Fibroblast of mammary gland (primary cell): ENCODE results near the gene TMEM14B.
A peak's percentile ranks its signal among the peaks of the same experiment; 100 is the strongest.
"Not testable (repeated sequence)": the region's sequence is repeated elsewhere in the genome, so short reads cannot be mapped to it uniquely, and the experiment has no call there.

Experiments
- DNase-seq: peaks from one replicate; pipeline ENCODE4 v3.0.0-alpha.2; 2010; ENCODE audit warnings: low read depth
- H3K4me3 ChIP-seq: 2 replicates; pipeline ENCODE4 v1.5.1; 2011; ENCODE audit warnings: low read depth, mild to moderate bottlenecking, low read length, moderate library complexity; ENCODE audit not compliant: control insufficient read depth
- CTCF ChIP-seq: conservative IDR thresholded peaks from 2 replicates; pipeline ENCODE4 v1.5.1; 2011; ENCODE audit warnings: low read depth, low read length, inconsistent platforms; ENCODE audit not compliant: control insufficient read depth, insufficient read depth

The TMEM14B gene

GRCh38 chr6:10747251-10747972, at the start of gene TMEM14B:
Gene TMEM14B, plus strand, starts transcription at chr6:10747805. Its CDS starts 1,441 bp downstream, at chr6:10749246.
- DNase-seq, result peak; percentile 92
- H3K4me3 ChIP-seq, result peak within 1 kb of the TSS; percentile 93
- no peak for TF ChIP-seq CTCF

- TF ChIP-seq CTCF, result no peak
- no peak overlapping the region for H3K4me3 ChIP-seq
- no peak for DNase-seq
These were observed 33.6 kb upstream of the TMEM14B start for GRCh38 chr6:10713962-10714361.

- peak; percentile 45 for DNase-seq
These were observed 28.2 kb upstream of the TMEM14B start for GRCh38 chr6:10719296-10719963.

DNA sequence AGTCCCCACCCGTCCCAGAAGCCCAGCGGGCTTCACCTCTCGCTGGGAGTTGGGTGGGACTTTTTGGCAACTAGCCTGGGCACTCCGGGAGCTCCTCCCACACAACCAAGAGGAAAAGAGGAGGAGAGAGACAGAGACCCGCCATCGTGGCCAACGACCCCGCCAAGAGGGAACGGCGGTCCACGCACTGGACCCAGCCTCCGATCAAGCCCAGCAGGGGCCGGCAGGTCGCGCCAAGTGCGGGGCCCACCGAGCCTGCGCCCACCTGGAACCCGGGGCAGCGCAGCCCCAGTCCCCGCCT, 27.7 kb upstream of the TMEM14B start:
- H3K4me3 ChIP-seq, result peak overlapping the region; percentile 52
- TF ChIP-seq CTCF, result no peak
- no peak for DNase-seq

More at GRCh38 chr6:10719296-10719963, 28.2 kb upstream of the TMEM14B start:
- TF ChIP-seq CTCF, result no peak
- peak overlapping the region; percentile 52 for H3K4me3 ChIP-seq

- TF ChIP-seq CTCF, result no peak
- peak; percentile 20 for DNase-seq
- H3K4me3 ChIP-seq, result peak overlapping the region; percentile 52
These were observed 27.2 kb upstream of the TMEM14B start for GRCh38 chr6:10720265-10720959.

DNA sequence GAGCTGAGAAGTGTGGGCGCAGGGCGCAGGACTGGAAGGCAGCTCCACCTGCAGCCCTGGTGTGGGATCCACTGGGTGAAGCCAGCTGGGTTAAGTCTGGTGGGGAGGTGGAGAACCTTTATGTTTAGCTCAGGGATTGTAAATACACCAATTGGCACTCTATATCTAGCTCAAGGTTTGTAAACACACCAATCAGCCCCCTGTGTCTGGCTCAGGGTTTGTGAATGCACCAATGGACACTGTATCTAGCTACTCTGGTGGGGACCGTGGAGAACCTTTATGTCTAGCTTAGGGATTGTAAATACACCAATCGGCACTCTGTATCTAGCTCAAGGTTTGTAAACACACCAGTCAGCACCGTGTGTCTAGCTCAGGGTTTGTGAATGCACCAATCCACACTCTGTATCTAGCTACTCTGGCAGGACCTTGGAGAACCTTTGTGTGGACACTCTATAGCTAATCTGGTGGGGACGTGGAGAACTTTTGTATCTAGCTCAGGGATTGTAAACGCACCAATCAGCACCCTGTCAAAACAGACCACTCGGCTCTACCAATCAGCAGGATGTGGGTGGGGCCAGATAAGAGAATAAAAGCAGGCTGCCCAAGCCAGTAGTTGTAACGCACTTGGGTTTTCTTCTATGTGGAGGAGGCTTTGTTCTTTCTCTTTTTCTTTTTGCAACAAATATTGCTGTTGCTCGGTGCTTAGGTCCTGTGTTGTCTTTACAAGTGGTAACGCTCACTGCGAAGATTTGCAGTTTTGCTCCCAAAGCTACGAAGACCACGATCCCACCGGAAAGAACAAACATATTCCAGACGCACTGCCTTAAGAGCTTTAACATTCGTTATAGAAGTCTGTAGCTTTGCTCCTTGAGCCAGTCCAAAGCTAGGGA, 26.4 kb upstream of the TMEM14B start:
- not testable (repeated sequence) for DNase-seq
- H3K4me3 ChIP-seq, result peak overlapping the region; percentile 52
